Sigmoid colon (tissue), 4 donors: ENCODE results near the gene SPEM3.

ENCODE experiments used
- POLR2A ChIP-seq, 2 donors: fragments of 450-650 bp; IDR thresholded peaks; one replicate each; pipeline ENCODE4 v1.6.1; 2016; ENCODE audit warnings: antibody characterized with exemption in 2 of 2, mild to moderate bottlenecking in 2 of 2, moderate library complexity in 2 of 2
- POLR2AphosphoS5 ChIP-seq, 4 donors: sonication (generic); formaldehyde crosslinking; IDR thresholded peaks; one replicate each; pipeline ENCODE4 v1.6.1; 2017; ENCODE audit warnings: antibody characterized with exemption in 4 of 4
- TF ChIP-seq, protein P1 (sequence below), 4 experiments: fragments of 450-650 bp in 3 of 4; fragments of 200-600 bp in 1 of 4; IDR thresholded peaks; one replicate each; pipeline ENCODE4 v1.5.1; 2016 to 2019; ENCODE audit warnings: antibody characterized with exemption in 4 of 4, mild to moderate bottlenecking in 3 of 4, moderate library complexity in 2 of 4

DNA sequence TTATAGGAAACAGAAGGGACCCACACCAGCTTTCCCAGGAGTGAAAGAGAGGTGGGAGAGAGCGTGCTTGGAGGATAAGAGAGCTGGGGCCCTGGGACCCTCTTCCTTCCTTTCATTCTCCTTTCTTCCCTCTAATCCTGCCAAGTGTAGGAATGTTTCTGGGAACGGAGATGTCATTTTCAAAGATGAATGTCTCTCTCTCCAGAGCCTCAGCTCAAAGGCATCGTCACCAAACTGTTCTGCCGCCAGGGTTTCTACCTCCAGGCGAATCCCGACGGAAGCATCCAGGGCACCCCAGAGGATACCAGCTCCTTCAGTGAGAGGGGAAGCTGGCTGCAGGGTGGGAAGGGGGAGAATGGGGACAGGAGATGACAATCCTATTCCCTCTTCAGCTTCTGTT lies 12.6 kb downstream of the SPEM3 start:
- TF ChIP-seq, protein P1, sequence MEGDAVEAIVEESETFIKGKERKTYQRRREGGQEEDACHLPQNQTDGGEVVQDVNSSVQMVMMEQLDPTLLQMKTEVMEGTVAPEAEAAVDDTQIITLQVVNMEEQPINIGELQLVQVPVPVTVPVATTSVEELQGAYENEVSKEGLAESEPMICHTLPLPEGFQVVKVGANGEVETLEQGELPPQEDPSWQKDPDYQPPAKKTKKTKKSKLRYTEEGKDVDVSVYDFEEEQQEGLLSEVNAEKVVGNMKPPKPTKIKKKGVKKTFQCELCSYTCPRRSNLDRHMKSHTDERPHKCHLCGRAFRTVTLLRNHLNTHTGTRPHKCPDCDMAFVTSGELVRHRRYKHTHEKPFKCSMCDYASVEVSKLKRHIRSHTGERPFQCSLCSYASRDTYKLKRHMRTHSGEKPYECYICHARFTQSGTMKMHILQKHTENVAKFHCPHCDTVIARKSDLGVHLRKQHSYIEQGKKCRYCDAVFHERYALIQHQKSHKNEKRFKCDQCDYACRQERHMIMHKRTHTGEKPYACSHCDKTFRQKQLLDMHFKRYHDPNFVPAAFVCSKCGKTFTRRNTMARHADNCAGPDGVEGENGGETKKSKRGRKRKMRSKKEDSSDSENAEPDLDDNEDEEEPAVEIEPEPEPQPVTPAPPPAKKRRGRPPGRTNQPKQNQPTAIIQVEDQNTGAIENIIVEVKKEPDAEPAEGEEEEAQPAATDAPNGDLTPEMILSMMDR (IDR thresholded peaks at IDR 0.05): no peak
- no peak for TF ChIP-seq POLR2A (IDR thresholded peaks at IDR 0.05)
- TF ChIP-seq POLR2AphosphoS5 (IDR thresholded peaks at IDR 0.05): no peak
